HFF-Myc (cell line): Measurements from ENCODE around the gene ACBD3.

ENCODE experiments used
- DNase-seq: peaks from one replicate; pipeline ENCODE4 v3.0.0-alpha.2; 2011; ENCODE audit warnings: low read depth; ENCODE audit errors: extremely low read depth
- H3K4me3 ChIP-seq: replicated peaks from 2 replicates; pipeline ENCODE4 v1.5.1; 2011; ENCODE audit warnings: low read depth, mild to moderate bottlenecking, control low read depth, low read length
- TF ChIP-seq, protein P1 (sequence below): IDR thresholded peaks from 2 replicates; pipeline ENCODE4 v1.5.1; 2012; ENCODE audit warnings: mild to moderate bottlenecking, low read depth, low read length, control low read depth; ENCODE audit errors: missing control alignments

The ACBD3 gene

DNA sequence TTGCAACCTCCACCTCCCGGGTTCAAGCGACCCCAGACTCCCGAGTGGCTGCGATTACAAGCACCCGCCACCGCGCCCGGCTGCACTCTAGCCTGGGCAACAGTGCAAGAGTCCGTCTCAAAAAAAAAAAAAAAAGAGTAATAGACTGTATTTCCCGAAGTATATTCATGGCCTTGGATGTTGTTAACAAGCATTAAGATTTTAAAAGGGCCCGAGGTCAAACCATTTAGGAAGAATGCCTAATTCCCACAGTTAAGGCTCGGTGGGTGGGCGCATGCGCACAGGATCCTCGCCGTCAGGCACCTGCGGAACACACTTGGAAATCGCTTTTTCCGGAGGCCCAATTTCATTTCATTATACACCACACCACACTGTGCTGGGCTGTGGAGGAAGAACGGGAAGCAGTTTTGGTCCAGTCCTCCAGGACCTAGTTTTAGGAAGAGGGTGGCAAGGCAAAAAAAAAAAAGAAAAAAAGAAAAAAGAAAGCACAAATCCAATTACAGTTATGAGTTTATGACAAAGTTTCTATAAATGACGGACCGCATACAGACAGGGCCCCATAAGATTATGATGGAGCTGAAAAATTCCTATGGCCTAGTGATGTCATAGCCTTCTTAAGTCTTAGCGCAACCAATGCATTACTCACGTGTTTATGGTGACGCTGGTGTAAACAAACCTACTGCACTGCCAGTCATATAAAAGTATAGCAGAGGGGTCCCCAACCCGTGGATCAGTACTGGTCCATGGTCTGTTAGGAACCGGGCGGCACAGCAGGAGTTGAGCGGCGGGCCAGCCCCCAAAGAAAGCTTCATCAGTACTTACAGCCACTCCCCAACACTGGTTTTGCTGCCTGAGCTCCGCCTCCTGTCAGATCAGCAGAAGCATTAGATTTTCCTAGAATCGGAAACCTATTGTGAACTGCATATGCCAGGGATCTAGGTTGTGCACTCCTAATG is 85.8 kb downstream of the ACBD3 start:
- peak overlapping the region; percentile 33 for H3K4me3 ChIP-seq
- TF ChIP-seq, protein P1, sequence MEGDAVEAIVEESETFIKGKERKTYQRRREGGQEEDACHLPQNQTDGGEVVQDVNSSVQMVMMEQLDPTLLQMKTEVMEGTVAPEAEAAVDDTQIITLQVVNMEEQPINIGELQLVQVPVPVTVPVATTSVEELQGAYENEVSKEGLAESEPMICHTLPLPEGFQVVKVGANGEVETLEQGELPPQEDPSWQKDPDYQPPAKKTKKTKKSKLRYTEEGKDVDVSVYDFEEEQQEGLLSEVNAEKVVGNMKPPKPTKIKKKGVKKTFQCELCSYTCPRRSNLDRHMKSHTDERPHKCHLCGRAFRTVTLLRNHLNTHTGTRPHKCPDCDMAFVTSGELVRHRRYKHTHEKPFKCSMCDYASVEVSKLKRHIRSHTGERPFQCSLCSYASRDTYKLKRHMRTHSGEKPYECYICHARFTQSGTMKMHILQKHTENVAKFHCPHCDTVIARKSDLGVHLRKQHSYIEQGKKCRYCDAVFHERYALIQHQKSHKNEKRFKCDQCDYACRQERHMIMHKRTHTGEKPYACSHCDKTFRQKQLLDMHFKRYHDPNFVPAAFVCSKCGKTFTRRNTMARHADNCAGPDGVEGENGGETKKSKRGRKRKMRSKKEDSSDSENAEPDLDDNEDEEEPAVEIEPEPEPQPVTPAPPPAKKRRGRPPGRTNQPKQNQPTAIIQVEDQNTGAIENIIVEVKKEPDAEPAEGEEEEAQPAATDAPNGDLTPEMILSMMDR, result no peak
- DNase-seq, result no peak

DNA sequence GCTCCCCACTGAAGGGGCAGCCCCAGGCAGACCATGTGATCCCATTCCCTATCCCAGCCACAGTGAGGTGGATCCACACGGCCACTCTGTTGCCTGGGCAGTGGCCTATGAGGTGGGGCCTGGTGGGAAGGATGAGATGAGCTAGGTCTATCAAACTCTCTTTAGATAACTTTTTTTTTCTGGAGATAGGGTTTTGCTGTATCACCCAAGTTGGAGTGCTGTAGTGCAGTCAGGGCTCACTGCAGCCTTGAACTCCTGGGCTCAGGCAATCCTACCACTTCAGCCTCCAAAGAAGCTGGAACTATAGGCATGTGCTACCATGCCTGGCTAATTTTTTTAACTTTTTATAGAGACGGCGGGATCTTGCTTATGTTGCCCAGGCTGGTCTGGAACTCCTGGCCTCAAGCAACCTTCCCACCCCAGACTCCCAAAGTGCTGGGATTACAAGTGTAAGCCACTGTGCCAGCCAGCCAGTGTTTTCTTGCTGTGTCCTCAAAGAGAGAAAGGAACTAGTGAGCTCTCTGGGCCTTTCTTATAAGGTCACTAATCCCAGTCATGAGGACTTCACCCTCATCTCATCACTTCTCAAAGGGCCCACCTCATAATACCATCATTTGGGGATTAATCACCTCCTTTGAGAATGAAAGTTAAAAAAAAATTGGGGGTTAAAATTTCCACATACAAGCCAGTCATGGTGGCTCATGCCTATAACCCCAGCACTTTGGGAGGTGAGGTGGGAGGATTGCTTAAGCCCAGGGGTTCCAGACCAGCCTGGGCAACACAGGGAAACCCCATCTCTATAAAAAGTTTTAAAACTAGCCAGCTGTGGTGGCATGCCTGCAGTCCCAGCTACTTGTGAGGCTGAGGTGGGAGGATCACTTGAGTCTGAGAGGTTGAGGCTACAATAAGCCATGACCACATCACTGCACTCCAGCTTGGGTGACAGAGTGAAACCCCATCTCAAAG is 87.4 kb downstream of the ACBD3 start:
- TF ChIP-seq, protein P1, result no peak
- H3K4me3 ChIP-seq, result no peak overlapping the region

DNA sequence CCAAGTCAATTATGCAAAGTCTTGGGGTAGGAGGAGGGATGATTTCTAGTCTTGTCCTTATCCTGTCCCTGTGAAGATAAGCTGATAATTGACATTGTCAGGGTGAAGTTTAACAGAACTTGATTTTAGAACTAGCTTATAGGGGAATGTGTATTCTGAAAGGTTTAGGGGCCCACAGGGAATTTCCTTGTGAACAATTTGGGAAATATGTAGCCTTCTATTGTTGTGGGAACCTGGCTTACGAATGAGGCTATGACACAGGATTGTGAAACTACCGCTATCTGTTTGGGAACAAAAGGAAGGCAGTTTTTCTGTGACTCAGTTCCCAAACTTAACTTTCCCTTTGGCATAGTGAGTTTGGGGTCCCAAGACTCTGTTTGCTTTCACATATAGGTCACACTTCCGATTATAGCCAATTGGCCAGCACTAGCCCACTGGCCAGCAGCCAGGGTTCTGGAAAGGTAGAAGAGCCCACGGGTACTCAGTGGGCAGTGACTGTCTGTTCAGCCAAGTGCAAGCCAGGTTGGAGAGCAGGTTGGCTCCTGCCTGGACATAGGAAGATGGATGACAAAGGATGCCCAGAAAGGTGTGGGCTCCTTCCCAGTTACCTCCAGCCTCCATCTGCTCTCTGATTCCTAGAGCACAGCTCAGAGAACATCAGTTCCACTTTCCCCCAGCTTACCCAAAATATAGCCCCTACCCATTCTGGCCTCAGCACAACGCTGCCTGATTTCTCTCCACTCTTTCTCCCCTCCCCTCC is 88.5 kb downstream of the ACBD3 start:
- H3K4me3 ChIP-seq, result no peak overlapping the region
- TF ChIP-seq, protein P1, result no peak
- DNase-seq, result no peak

More for the DNA sequence above, 87.4 kb downstream of the ACBD3 start:
- no peak for DNase-seq

DNA sequence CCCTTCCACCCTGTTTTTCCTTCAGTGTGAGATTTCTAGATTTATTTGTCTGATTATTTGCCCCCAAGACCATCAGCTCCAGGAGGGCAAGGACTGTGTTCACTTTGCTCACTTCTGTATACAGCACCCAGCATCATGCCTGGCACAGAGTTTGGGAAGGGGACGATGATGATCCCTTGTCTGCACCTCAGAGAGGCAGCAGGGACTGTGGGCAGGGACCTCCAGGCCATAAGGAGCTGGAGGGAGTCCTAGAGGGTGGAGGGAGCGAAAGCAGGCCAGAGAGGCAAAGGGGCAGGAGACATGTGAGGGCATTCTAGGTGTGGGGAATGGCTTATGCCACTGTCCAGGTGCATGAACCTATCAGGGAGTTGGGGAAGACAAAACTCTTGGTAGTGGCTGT is 91.3 kb downstream of the ACBD3 start:
- TF ChIP-seq, protein P1, result no peak
- no peak overlapping the region for H3K4me3 ChIP-seq
- DNase-seq, result no peak
